Thyroid gland (tissue), 4 donors: ENCODE results near the gene CNGA3.

ENCODE experiments used
- POLR2A ChIP-seq, 2 donors: fragments of 450-650 bp; IDR thresholded peaks; one replicate each; pipeline ENCODE4 v1.6.1; 2017; ENCODE audit warnings: antibody characterized with exemption in 2 of 2, mild to moderate bottlenecking in 2 of 2, moderate library complexity in 1 of 2
- TF ChIP-seq, protein P1 (sequence below), 6 experiments: fragments of 200-600 bp in 3 of 6; fragments of 450-650 bp in 3 of 6; sonication (generic) in 3 of 6; IDR thresholded peaks; one replicate each; pipeline ENCODE4 v1.5.1; 2016 to 2019; ENCODE audit warnings: antibody characterized with exemption in 6 of 6, mild to moderate bottlenecking in 2 of 6, inconsistent platforms in 1 of 6, moderate library complexity in 1 of 6

DNA sequence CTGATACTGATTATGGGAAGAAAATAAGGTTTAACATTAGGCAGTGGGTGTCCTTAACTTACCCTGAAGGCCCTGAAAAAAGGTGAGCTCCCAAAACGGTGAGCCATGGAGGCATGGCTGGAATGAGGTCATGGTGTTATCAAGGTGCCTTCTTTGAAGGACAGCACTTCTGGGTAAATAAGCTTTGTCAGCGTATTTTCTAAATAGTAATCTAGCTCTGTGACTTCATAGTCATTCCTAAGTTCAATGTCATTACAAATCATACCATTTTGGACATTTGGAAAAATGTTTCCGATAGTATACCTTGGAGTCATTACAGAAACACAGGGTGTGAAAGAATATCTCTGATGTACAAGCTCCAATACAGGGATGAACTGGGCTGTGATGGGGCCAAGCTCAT lies 35.2 kb upstream of the CNGA3 start:
- TF ChIP-seq, protein P1, sequence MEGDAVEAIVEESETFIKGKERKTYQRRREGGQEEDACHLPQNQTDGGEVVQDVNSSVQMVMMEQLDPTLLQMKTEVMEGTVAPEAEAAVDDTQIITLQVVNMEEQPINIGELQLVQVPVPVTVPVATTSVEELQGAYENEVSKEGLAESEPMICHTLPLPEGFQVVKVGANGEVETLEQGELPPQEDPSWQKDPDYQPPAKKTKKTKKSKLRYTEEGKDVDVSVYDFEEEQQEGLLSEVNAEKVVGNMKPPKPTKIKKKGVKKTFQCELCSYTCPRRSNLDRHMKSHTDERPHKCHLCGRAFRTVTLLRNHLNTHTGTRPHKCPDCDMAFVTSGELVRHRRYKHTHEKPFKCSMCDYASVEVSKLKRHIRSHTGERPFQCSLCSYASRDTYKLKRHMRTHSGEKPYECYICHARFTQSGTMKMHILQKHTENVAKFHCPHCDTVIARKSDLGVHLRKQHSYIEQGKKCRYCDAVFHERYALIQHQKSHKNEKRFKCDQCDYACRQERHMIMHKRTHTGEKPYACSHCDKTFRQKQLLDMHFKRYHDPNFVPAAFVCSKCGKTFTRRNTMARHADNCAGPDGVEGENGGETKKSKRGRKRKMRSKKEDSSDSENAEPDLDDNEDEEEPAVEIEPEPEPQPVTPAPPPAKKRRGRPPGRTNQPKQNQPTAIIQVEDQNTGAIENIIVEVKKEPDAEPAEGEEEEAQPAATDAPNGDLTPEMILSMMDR (IDR thresholded peaks at IDR 0.05), result no peak
- TF ChIP-seq POLR2A (IDR thresholded peaks at IDR 0.05), result no peak
